Kidney epithelial cell (primary cell): ENCODE results near the gene HPCA. TPM values are rescaled to one million over a fixed set of nuclear protein-coding genes. Genes with fewer than 3 reads are reported as not detected.

Source experiments
- DNase-seq: peaks from one replicate; pipeline ENCODE4 v3.0.0-alpha.2; 2010; ENCODE audit warnings: low read depth
- H3K27me3 ChIP-seq: 2 replicates; pipeline ENCODE4 v1.6.0; 2011; ENCODE audit warnings: low read length; ENCODE audit not compliant: control insufficient read depth, insufficient read depth
- H3K36me3 ChIP-seq: 2 replicates; pipeline ENCODE4 v1.5.1; 2011; ENCODE audit warnings: low read length; ENCODE audit not compliant: control insufficient read depth, insufficient read depth
- H3K4me3 ChIP-seq: 2 replicates; pipeline ENCODE4 v1.5.1; 2011; ENCODE audit warnings: low read depth, mild to moderate bottlenecking, control low read depth, low read length
- total RNA-seq: library from RNA; depleted of rRNA; stranded (reverse); fragments of >200 nt; gene quantifications from 2 replicates; pipeline ENCODE4 v1.2.3, GENCODE V29; 2015
- TF ChIP-seq, protein P1 (sequence below): IDR thresholded peaks from 2 replicates; pipeline ENCODE4 v1.5.1; 2011; ENCODE audit warnings: mild to moderate bottlenecking, moderate library complexity, low read length, control low read depth, inconsistent platforms; ENCODE audit not compliant: insufficient read depth, poor library complexity, severe bottlenecking

HPCA gene
- total RNA-seq, 1 donor from 2014 or later, result not detected

GRCh38 chr1:32919811-32920733 is 33.8 kb downstream of the HPCA start:
- Histone ChIP-seq H3K36me3 (no peaks in the 10 kb centered on the region), H3K4me3 (no peak overlapping the region), H3K27me3 (no peaks in the 10 kb centered on the region)
- TF ChIP-seq, protein P1, sequence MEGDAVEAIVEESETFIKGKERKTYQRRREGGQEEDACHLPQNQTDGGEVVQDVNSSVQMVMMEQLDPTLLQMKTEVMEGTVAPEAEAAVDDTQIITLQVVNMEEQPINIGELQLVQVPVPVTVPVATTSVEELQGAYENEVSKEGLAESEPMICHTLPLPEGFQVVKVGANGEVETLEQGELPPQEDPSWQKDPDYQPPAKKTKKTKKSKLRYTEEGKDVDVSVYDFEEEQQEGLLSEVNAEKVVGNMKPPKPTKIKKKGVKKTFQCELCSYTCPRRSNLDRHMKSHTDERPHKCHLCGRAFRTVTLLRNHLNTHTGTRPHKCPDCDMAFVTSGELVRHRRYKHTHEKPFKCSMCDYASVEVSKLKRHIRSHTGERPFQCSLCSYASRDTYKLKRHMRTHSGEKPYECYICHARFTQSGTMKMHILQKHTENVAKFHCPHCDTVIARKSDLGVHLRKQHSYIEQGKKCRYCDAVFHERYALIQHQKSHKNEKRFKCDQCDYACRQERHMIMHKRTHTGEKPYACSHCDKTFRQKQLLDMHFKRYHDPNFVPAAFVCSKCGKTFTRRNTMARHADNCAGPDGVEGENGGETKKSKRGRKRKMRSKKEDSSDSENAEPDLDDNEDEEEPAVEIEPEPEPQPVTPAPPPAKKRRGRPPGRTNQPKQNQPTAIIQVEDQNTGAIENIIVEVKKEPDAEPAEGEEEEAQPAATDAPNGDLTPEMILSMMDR, result no peak
- peak; percentile 72 for DNase-seq

DNA sequence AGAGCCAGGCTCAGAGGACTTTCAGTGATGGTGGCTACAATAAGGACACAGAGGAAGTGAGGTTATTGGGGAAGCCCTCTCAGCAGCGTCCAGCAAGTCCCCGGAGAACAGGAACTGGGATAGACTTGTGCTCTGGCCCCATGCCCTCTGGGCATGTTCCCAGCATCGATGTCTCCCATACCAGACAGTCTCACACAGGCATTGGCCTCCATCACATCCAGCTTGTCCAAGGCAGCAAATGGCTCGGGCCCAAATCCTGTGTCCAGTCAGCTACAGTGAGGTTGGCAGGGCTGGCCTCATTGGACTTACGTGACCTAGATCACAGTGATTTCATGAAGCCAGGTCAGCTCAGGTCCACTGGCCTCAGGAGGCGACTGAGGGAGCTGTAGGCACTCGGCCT is 34.5 kb downstream of the HPCA start:
- Histone ChIP-seq H3K27me3 (no peaks in the 10 kb centered on the region), H3K36me3 (no peaks in the 10 kb centered on the region), H3K4me3 (no peak overlapping the region)
- DNase-seq, result no peak
- TF ChIP-seq, protein P1, result no peak

DNA sequence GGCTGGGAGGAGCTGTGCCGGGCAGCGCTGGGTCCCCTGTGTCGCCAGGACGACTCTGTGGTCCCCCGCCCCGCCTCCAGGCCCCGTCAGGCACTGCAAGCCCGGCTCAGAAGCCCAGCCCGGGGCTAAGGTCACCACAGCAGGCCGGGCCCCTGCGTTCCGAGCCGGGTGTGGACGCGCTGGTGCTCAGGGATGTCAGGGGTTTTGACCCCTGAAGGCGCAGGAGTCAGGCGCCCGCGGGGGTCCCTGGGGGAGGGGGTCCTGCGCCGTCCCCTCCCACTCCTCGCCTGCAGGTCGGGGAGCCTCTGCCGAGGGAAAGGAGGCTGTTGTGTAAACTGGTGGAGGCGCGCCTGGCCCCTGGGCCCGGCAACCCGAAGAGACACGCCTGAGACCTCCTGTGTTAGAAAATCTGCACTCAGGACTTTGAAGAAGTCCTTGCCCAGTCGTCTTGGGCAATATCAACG is 38.6 kb downstream of the HPCA start:
- H3K27me3 ChIP-seq, result no peaks in the 10 kb centered on the region
- TF ChIP-seq, protein P1, result no peak
- DNase-seq, result no peak
- no peaks in the 10 kb centered on the region for H3K36me3 ChIP-seq
- H3K4me3 ChIP-seq, result no peak overlapping the region

DNA sequence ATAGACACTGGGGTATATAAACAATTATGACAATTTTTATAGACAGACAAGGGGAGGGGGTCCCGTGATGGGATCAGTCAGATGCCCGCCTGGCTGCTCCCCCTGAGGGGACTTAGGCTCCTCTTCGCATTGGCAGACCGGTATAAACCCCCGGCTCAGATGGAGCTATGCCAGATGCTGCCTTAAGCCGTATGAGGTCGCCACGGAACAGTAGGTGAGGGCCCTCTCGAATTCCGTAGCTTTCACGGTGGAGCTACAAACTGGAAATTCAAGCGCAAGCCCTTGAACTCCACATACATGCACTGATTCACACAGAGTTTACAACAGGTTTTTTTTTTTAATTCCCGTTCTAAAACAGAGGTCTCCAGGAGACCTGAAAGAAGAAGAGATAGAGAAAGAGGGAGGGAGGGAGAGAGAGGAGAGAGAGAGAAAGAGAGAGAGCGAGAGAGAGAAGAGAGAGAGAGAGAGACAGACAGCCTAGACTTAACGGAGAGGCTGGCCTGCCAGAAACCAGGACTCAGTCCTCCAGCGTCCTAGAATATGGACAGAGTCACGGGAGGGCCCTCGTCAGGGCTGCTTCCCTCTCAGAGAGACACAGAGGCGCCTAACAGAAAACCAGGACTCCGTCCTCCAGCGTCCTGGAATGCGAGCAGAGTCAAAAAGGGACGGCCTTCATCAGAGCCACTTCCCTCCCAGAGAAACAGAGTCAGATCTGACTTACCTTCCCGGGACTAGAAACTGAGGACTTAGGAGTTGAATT is 39.3 kb downstream of the HPCA start:
- no peaks in the 10 kb centered on the region for H3K27me3 ChIP-seq
- no peak overlapping the region for H3K4me3 ChIP-seq
- TF ChIP-seq, protein P1, result peak; percentile 4
- no peak for DNase-seq
- no peaks in the 10 kb centered on the region for H3K36me3 ChIP-seq

- Histone ChIP-seq H3K36me3 (no peaks in the 10 kb centered on the region), H3K4me3 (no peak overlapping the region), H3K27me3 (no peaks in the 10 kb centered on the region)
- DNase-seq, result no peak
- TF ChIP-seq, protein P1, result no peak
Observed at GRCh38 chr1:32926562-32926961, 40.3 kb downstream of the HPCA start.
